ENCODE results near the gene RWDD1.

Gene RWDD1

DNA sequence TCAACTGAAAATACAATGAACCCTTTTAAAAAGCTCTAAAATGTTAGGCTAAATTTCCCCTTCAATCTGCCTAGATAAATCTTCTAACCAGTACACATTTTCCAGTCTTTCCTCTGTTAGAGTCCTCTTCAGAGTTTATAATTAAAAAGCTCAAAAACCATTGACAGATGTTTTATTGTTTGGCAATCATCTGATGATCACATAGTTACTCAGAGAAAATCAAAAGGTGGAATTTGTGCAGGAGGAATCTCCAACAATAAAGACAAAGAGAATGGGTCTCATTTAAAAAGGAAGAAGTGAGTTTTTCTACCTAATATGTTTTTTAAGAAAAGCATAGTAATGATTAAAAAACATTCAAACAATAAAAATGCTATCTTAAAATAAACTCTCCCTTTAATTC is 28.9 kb upstream of the RWDD1 start:
- no peak for TF ChIP-seq CTCF (IDR thresholded peaks at IDR 0.05; ENCODE audit: control extremely low read depth, extremely low read depth, low read depth, missing control alignments)
- no peak for DNase-seq (ENCODE audit: extremely low spot score)
- ChIA-PET CTCF (interaction anchor here (1.2 to 6.6 kb wide), 7 partner anchors 9 to 255 kb away, joined by 3 to 40 read pairs (median 10); partner anchors contain the start of genes CALHM4 and RWDD1), POLR2A (no interaction called here)

GRCh38 chr6:116543149-116543548 is 28.2 kb upstream of the RWDD1 start:
- ChIA-PET CTCF (interaction anchor here (1.2 to 6.6 kb wide), 3 partner anchors 12 to 256 kb away, joined by 5 to 30 read pairs (median 25); partner anchors contain the start of genes CALHM4 and RWDD1), POLR2A (no interaction called here)
- no peak for DNase-seq (ENCODE audit: extremely low spot score)
- no peak for TF ChIP-seq CTCF (IDR thresholded peaks at IDR 0.05; ENCODE audit: control extremely low read depth, extremely low read depth, low read depth, missing control alignments)

DNA sequence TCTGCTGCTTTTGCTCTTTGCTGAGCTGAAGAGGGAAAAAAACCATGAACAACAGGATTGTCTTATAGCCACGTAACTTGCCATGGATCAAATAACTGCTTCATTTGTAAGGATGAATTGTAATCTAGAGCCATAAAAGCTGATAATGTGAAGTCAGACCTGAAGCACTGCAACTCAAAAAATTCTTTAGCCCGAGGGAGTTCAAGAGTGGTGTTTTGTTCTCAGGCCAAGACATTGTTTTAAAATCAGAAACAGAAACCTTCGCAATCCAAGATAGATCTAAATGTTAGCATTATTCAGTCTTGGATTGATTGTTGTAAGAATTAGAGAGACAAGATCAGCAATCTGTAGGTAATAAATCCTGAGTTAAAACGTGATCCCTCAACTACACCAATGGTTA is 25.7 kb upstream of the RWDD1 start, which contains the start of gene TRAPPC3L:
TSS of gene TRAPPC3L (minus strand) at position 34 of the 400 bp plus-strand sequence. CDS start 170 bp downstream, outside the sequence.
- CTCF ChIA-PET, result interaction anchor here (1.1 to 2.6 kb wide), 5 partner anchors 9 to 258 kb away, joined by 3 to 10 read pairs (median 4); no protein-coding TSS in a partner anchor
- POLR2A ChIA-PET, result no interaction called here
- no peak for DNase-seq (ENCODE audit: extremely low spot score)
- TF ChIP-seq CTCF (IDR thresholded peaks at IDR 0.05; ENCODE audit: control extremely low read depth, extremely low read depth, low read depth, missing control alignments), result no peak

- POLR2A ChIA-PET, result no interaction called here
These were observed 23.9 kb upstream of the RWDD1 start for GRCh38 chr6:116547358-116547757.

DNA sequence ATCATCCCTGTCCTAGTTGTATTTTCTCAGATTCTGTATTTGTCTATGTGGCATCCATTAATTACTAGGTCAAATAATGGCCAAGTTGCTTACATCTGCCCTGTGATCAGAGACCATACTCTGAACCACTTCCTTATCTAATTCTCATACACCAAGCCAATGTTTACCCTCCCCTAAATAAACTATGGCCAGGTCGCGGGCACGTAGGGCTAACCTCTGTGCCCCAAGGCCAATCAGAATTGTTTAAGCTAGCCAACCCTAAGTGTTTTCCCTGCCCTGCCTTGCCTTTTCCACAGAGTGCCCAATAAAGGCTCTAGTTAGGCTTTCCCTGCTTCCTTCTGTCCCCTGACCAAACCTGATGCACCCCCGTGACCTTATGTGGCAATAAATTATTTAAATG is 20.5 kb upstream of the RWDD1 start:
- TF ChIP-seq CTCF (IDR thresholded peaks at IDR 0.05; ENCODE audit: control extremely low read depth, extremely low read depth, low read depth, missing control alignments), result no peak
- POLR2A ChIA-PET, result no interaction called here
- no peak for DNase-seq (ENCODE audit: extremely low spot score)
- CTCF ChIA-PET, result interaction anchor here (1.0 to 2.4 kb wide), 5 partner anchors 8 to 18 kb away, joined by 3 to 15 read pairs (median 3); no protein-coding TSS in a partner anchor

More at GRCh38 chr6:116547358-116547757, 23.9 kb upstream of the RWDD1 start:
- TF ChIP-seq CTCF (IDR thresholded peaks at IDR 0.05; ENCODE audit: control extremely low read depth, extremely low read depth, low read depth, missing control alignments), result no peak
- CTCF ChIA-PET, result interaction anchor here (1.4 to 1.8 kb wide), 4 partner anchors 11 to 260 kb away, joined by 3 to 6 read pairs (median 6); no protein-coding TSS in a partner anchor
- DNase-seq (ENCODE audit: extremely low spot score), result no peak

- no peak for TF ChIP-seq CTCF (IDR thresholded peaks at IDR 0.05; ENCODE audit: control extremely low read depth, extremely low read depth, low read depth, missing control alignments)
- CTCF ChIA-PET, result interaction anchor here (1.1 to 4.8 kb wide), 9 partner anchors 8 to 285 kb away, joined by 4 to 27 read pairs (median 9); no protein-coding TSS in a partner anchor
- POLR2A ChIA-PET, result no interaction called here
- no peak for DNase-seq (ENCODE audit: extremely low spot score)
These were observed 17.9 kb upstream of the RWDD1 start, which contains the start of gene CALHM4 for GRCh38 chr6:116553451-116553850. Gene CALHM4 (plus strand): TSS chr6:116553751. CDS start chr6:116553794, 43 bp downstream.
